GM12874 (cell line): ENCODE measurements around the gene LRIT1.

Source experiments
- TF ChIP-seq, protein P1 (sequence below): IDR thresholded peaks from 2 replicates; pipeline ENCODE4 v1.5.1; 2011; ENCODE audit warnings: low read depth, mild to moderate bottlenecking, control low read depth, low read length, moderate library complexity; ENCODE audit not compliant: insufficient read depth

Gene LRIT1

DNA sequence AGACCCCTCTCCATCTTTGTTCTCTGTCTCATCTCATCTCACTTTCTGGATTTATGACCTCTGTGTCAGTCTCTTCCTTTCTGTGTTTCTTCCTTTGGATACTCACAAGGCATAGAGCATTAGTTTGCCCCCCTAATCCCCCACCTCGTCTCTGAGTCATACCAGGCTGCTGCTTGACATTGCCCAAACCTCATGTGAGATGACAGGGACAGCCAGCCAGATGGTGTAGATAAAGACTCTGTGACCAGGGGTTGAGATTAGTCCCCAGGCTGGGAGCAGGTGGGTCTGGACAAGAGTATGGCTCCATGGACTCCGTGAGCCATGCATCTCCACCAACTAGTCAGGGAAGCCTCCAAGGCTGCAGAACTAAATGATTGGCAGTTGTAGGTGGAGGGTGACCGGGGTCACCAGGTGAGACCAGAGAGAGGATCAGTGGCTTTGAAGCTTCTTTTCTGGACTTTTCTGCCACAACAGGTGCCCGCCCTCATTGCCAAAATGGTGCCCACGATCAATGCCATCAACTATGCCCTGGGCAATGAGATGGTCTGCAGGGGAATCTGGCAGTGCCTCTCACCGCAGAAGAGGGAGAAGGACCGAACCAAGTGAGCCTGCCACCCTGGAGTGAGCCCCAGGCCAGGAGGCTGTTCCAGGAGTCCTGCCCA lies 16.8 kb upstream of the LRIT1 start:
- TF ChIP-seq, protein P1, sequence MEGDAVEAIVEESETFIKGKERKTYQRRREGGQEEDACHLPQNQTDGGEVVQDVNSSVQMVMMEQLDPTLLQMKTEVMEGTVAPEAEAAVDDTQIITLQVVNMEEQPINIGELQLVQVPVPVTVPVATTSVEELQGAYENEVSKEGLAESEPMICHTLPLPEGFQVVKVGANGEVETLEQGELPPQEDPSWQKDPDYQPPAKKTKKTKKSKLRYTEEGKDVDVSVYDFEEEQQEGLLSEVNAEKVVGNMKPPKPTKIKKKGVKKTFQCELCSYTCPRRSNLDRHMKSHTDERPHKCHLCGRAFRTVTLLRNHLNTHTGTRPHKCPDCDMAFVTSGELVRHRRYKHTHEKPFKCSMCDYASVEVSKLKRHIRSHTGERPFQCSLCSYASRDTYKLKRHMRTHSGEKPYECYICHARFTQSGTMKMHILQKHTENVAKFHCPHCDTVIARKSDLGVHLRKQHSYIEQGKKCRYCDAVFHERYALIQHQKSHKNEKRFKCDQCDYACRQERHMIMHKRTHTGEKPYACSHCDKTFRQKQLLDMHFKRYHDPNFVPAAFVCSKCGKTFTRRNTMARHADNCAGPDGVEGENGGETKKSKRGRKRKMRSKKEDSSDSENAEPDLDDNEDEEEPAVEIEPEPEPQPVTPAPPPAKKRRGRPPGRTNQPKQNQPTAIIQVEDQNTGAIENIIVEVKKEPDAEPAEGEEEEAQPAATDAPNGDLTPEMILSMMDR, result no peak

DNA sequence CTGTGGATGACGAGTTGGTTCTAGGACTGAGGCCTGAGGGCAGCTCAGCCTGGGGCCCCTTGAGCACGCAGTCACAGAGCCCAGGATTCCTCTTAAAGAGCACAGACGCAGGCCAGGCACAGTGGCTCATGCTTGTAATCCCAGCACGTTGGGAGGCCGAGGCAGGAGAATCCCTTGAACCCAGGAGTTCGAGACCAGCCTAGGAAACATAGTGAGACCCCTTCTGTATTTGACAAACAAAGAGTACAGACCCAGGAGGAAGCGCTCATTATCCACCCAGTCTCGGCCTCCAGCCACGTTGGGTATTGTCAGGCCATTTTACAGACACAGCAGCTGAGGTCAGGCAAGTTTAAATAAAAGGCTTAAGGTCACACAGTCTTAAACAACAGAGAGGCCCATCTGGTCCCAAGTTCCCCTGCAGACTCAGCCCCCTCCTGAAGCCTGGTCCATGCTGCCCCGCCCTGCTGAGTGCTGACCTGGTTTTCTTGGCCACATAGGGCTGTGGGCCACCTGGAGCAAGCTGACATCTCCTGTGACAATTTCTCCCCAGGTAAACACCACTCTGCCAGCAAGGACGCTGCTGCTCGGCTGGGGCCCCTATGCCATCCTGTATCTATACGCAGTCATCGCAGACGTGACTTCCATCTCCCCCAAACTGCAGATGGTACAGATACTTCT lies 16.1 kb upstream of the LRIT1 start:
- TF ChIP-seq, protein P1, result no peak

DNA sequence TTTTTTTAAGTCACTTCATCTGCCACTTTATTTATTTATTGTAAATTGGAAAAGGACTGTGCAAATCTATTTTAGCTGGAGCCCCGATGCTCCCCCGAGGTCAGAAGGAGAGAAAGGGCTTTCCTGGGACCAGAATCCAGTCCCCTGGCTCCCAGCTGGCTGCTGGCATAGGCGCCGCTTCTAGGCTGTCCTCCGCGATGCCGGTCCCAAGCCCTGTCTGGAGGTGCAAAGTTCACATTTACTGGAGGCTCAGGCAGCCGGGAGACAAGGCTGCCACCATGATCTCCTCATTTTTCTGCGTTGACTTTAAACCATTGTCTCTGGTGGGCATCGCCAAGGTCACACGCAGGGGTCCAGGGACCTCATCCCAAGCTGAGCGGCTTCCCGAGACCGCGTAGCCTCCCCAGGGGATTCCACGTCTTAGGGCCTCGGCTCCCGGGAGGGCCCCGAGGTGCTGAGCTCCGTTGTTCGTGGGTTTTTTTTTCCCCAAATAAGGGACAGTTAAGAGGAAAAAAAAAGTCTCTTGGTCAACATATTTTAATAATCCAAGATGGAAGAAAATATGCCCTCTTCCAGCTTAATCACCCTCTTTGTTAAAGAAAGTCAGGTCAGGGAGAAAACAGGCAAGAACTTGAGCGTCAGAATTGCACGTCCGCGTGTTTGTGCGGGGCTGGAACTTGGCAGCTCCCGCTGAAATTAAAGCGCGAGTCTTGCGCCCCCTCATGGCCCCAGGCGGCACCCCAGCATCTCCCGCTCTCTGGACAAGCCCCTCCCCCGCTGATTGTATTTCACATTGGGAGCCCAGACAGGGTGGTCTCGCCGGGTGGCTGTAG lies 15.4 kb upstream of the LRIT1 start:
- TF ChIP-seq, protein P1, result peak; percentile 81

DNA sequence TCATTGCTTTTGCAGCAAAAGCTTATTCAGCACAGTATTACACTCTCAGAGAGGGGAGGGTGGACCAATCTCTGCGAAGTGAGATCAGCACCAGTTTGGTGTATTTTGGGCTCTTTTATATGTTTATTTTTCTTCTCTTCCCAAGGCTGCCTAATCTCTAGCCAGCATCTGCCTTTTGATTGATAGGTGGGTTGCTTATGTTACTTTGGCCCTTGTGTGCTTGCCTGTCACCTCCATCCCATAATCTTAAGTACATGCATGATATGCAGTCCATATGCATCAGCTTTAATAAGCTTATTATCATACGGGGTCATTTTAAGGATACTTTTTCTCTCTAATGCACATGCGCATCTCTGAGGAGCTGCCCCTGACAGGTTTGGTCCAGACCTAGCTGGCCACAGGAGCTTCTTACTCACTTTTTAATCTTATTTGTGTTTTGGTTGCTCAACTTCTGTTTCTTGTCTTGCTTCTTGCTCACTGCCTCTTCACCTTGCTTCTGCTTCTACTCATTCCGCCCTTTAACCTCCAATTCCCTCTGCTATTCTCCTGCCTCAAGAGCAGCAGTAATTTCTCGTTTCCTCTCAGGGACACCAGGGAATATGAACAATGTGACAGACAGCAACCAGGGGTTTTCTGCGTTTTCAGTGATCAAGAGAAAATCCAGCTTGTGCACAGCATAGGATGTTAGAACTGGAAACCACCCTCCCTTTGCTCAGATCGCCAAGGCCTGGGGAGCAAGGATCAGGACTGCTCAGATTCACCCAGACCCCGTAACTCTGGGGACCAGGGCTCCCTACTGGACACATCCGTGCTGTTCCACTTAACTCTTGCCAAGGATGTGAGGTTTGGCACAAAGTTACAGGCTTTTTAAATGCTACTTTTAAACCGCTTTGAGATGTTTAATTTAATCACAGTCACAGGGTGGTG lies 13.5 kb upstream of the LRIT1 start:
- TF ChIP-seq, protein P1, result no peak

DNA sequence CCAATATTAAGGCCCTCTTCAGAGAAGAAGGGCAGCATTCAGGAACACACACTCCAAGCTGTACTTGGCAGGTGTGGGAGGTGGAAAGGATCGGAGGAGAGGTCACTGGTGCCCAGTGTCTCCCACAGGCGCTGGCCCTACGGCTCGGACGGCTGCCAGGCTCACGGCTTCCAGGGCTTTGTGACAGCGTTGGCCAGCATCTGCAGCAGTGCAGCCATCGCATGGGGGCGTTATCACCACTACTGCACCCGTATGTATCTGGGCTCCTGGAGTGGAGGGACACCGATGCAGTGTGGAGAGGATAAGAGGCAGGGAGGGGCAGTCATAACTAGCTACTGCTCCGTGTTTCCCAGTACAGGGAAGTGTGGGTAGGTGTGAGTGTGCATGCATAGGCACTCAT lies 7.4 kb upstream of the LRIT1 start:
- TF ChIP-seq, protein P1, result no peak

DNA sequence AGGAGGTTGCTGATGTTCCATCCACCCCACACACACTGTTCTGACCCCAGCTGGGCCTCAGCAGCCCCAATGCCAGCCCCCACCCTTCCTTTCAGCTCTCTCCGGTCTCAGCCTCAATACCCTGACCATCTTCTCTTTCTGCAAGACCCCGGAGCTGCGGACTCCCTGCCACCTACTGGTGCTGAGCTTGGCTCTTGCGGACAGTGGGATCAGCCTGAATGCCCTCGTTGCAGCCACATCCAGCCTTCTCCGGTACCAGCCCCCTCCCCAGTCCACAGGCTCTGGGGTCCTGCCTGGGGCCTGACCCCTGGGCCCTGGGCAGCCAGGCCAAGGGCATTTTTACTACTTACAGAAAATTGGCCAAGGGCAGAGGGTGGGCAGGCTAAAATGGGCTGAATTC lies 6.2 kb upstream of the LRIT1 start:
- TF ChIP-seq, protein P1, result no peak
